CD4-positive, alpha-beta T cell treated with Interferon alpha-2 for 1 hour (primary cell): ENCODE data around the gene SPINDOC.
"Not testable (repeated sequence)": the region's sequence is repeated elsewhere in the genome, so short reads cannot be mapped to it uniquely, and the experiment has no call there.

Source experiments
- DNase-seq, 2 donors: peaks; one replicate each; pipeline ENCODE4 v3.0.0-alpha.2; 2020 to 2022

SPINDOC gene

GRCh38 chr11:63813035-63813562, at the start of gene SPINDOC:
Gene SPINDOC, plus strand, starts transcription at chr11:63813456. Its CDS starts 231 bp downstream, at chr11:63813687.
- peak; percentile 65 to 82 for DNase-seq

GRCh38 chr11:63763496-63764339, 49.5 kb upstream of the SPINDOC start:
- DNase-seq: no peak

- DNase-seq: no peak
These were observed 48.9 kb upstream of the SPINDOC start for GRCh38 chr11:63764340-63764678.

- DNase-seq: no peak
These were observed 48.3 kb upstream of the SPINDOC start for GRCh38 chr11:63764679-63765647.

GRCh38 chr11:63765688-63766241, 47.5 kb upstream of the SPINDOC start:
- DNase-seq: no peak

GRCh38 chr11:63766531-63767235, 46.6 kb upstream of the SPINDOC start:
- no peak for DNase-seq

GRCh38 chr11:63767267-63767564, 46.0 kb upstream of the SPINDOC start:
- DNase-seq: no peak

GRCh38 chr11:63767565-63768236, 45.6 kb upstream of the SPINDOC start:
- DNase-seq: peak; percentile 32 to 51

GRCh38 chr11:63768237-63769041, 44.8 kb upstream of the SPINDOC start, which contains the start of gene ZFTA:
Gene ZFTA, minus strand, starts transcription at chr11:63768775. Its CDS starts 153 bp downstream, at chr11:63768622.
- DNase-seq: peak; percentile 50 to 69

GRCh38 chr11:63769042-63769713, 44.1 kb upstream of the SPINDOC start:
- peak in 1 of 2 donors; percentile 31 for DNase-seq

- no peak for DNase-seq
These were observed 43.4 kb upstream of the SPINDOC start for GRCh38 chr11:63769714-63770455.

GRCh38 chr11:63770763-63771162, 42.5 kb upstream of the SPINDOC start:
- DNase-seq: no peak

GRCh38 chr11:63771741-63772318, 41.4 kb upstream of the SPINDOC start:
- not testable (repeated sequence) for DNase-seq

- no peak for DNase-seq
These were observed 38.1 kb upstream of the SPINDOC start for GRCh38 chr11:63775191-63775590.

GRCh38 chr11:63779039-63779438, 34.2 kb upstream of the SPINDOC start:
- no peak for DNase-seq

- DNase-seq: no peak
These were observed 30.5 kb upstream of the SPINDOC start for GRCh38 chr11:63782749-63783148.

- no peak for DNase-seq
These were observed 29.2 kb upstream of the SPINDOC start for GRCh38 chr11:63783925-63784592.

- DNase-seq: no peak
These were observed 27.4 kb upstream of the SPINDOC start for GRCh38 chr11:63785823-63786222.
